MM.1S (cell line): ENCODE data around the gene MMRN2.

ENCODE experiments used
- DNase-seq: peaks from one replicate; pipeline ENCODE4 v3.0.0-alpha.2; 2015
- H2AFZ ChIP-seq: fragments of 300-600 bp; sonication (generic); 2 replicates; pipeline ENCODE4 v1.6.0; 2016; ENCODE audit warnings: antibody characterized with exemption, low read length
- H3F3A ChIP-seq: fragments of 300-600 bp; sonication (generic); 2 replicates; pipeline ENCODE4 v1.6.1; 2016; ENCODE audit warnings: mild to moderate bottlenecking, antibody characterized with exemption, low read length, moderate library complexity, mixed read lengths; ENCODE audit not compliant: insufficient read depth
- H3K27ac ChIP-seq: fragments of 300-600 bp; sonication (generic); 2 replicates; pipeline ENCODE4 v1.5.1; 2016; ENCODE audit warnings: mild to moderate bottlenecking, low read length
- H3K27me3 ChIP-seq: fragments of 300-600 bp; sonication (generic); replicated peaks from 2 replicates; pipeline ENCODE4 v1.6.0; 2016; ENCODE audit warnings: low read length; ENCODE audit not compliant: insufficient read depth
- H3K36me3 ChIP-seq: fragments of 300-600 bp; sonication (generic); replicated peaks from 2 replicates; pipeline ENCODE4 v1.6.1; 2016; ENCODE audit warnings: mild to moderate bottlenecking, low read length, mixed read lengths; ENCODE audit not compliant: insufficient read depth
- H3K4me1 ChIP-seq: fragments of 300-600 bp; sonication (generic); 2 replicates; pipeline ENCODE4 v1.6.1; 2016; ENCODE audit warnings: low read length, mixed read lengths
- H3K4me2 ChIP-seq: fragments of 300-600 bp; sonication (generic); 2 replicates; pipeline ENCODE4 v1.6.0; 2016; ENCODE audit warnings: low read depth, low read length
- H3K4me3 ChIP-seq: fragments of 300-600 bp; sonication (generic); 2 replicates; pipeline ENCODE4 v1.5.1; 2016; ENCODE audit warnings: low read length, mixed read lengths
- H3K79me2 ChIP-seq: fragments of 300-600 bp; sonication (generic); 2 replicates; pipeline ENCODE4 v1.6.1; 2016; ENCODE audit warnings: mixed run types, low read length, mixed read lengths
- H3K9ac ChIP-seq: fragments of 300-600 bp; sonication (generic); 2 replicates; pipeline ENCODE4 v1.6.1; 2016; ENCODE audit warnings: low read length, mixed read lengths
- H3K9me2 ChIP-seq: fragments of 300-600 bp; sonication (generic); replicated peaks from 2 replicates; pipeline ENCODE4 v1.6.1; 2016; ENCODE audit warnings: mild to moderate bottlenecking, low read length, mixed read lengths; ENCODE audit not compliant: insufficient read depth
- H3K9me3 ChIP-seq: fragments of 300-600 bp; sonication (generic); replicated peaks from 2 replicates; pipeline ENCODE4 v1.6.1; 2016; ENCODE audit warnings: mild to moderate bottlenecking, low read length, mixed read lengths; ENCODE audit not compliant: insufficient read depth
- H4K20me1 ChIP-seq: fragments of 300-600 bp; sonication (generic); 2 replicates; pipeline ENCODE4 v1.6.1; 2016; ENCODE audit warnings: mild to moderate bottlenecking, low read length, moderate library complexity, mixed read lengths; ENCODE audit not compliant: insufficient read depth
- CTCF ChIP-seq: fragments of 300-600 bp; sonication (generic); IDR thresholded peaks from 2 replicates; pipeline ENCODE4 v1.5.1; 2016; ENCODE audit warnings: antibody characterized with exemption, low read length, mixed read lengths
- EZH2 ChIP-seq: fragments of 300-600 bp; sonication (generic); optimal IDR thresholded peaks from 2 replicates; pipeline ENCODE3; 2017; ENCODE audit warnings: low read depth, mild to moderate bottlenecking, antibody characterized with exemption, low read length, mixed read lengths
- EZH2phosphoT487 ChIP-seq: fragments of 300-600 bp; sonication (generic); IDR thresholded peaks from 2 replicates; pipeline ENCODE4 v1.6.1; 2018; ENCODE audit warnings: antibody characterized with exemption, low read length

MMRN2 gene

GRCh38 chr10:86944471-86944870 is 12.9 kb downstream of the MMRN2 start:
- no peak for DNase-seq
- TF ChIP-seq EZH2 (no peak), CTCF (no peak)
- H3F3A ChIP-seq = no peaks in the 10 kb centered on the region

GRCh38 chr10:86944031-86944419 is 13.4 kb downstream of the MMRN2 start:
- Histone ChIP-seq H3K79me2 (no peaks in the 10 kb centered on the region), H3K4me1 (no peaks in the 10 kb centered on the region)
- TF ChIP-seq EZH2phosphoT487 = no peak
- TF ChIP-seq EZH2 = no peak
- no peak for TF ChIP-seq CTCF

More at GRCh38 chr10:86944471-86944870, 12.9 kb downstream of the MMRN2 start:
- no peaks in the 10 kb centered on the region for H3K4me1 ChIP-seq
- H3K9me2 ChIP-seq = no peaks in the 10 kb centered on the region
- no peaks in the 10 kb centered on the region for H3K27me3 ChIP-seq
- H3K27ac ChIP-seq = no peak overlapping the region
- no peaks in the 10 kb centered on the region for H3K79me2 ChIP-seq
- H2AFZ ChIP-seq = no peak overlapping the region
- no peaks in the 10 kb centered on the region for H3K36me3 ChIP-seq
- no peak overlapping the region for H3K9ac ChIP-seq
- H4K20me1 ChIP-seq = no peaks in the 10 kb centered on the region
- H3K4me3 ChIP-seq = no peak overlapping the region
- H3K4me2 ChIP-seq = no peak overlapping the region
- no peaks in the 10 kb centered on the region for H3K9me3 ChIP-seq

GRCh38 chr10:86943316-86944030 is 13.9 kb downstream of the MMRN2 start:
- DNase-seq = no peak
- Histone ChIP-seq H3K36me3 (no peaks in the 10 kb centered on the region), H3K4me2 (no peak overlapping the region), H3K9me3 (no peaks in the 10 kb centered on the region), H3K4me1 (no peaks in the 10 kb centered on the region), H3F3A (no peaks in the 10 kb centered on the region), H3K79me2 (no peaks in the 10 kb centered on the region), H2AFZ (no peak overlapping the region), H3K27ac (no peak overlapping the region), H3K4me3 (no peak overlapping the region), H3K27me3 (no peaks in the 10 kb centered on the region), H4K20me1 (no peaks in the 10 kb centered on the region), H3K9ac (no peak overlapping the region), H3K9me2 (no peaks in the 10 kb centered on the region)
- no peak for TF ChIP-seq EZH2phosphoT487
- no peak for TF ChIP-seq CTCF
- no peak for TF ChIP-seq EZH2

More at GRCh38 chr10:86944031-86944419, 13.4 kb downstream of the MMRN2 start:
- no peaks in the 10 kb centered on the region for H3K27me3 ChIP-seq
- H3K27ac ChIP-seq = no peak overlapping the region
- H3K36me3 ChIP-seq = no peaks in the 10 kb centered on the region
- H3K9me2 ChIP-seq = no peaks in the 10 kb centered on the region
- H3K9me3 ChIP-seq = no peaks in the 10 kb centered on the region
- DNase-seq = no peak
- H3K4me3 ChIP-seq = no peak overlapping the region
- no peak overlapping the region for H2AFZ ChIP-seq
- no peak overlapping the region for H3K4me2 ChIP-seq
- H3K9ac ChIP-seq = no peak overlapping the region
- no peaks in the 10 kb centered on the region for H4K20me1 ChIP-seq
- no peaks in the 10 kb centered on the region for H3F3A ChIP-seq
